IMR-90 (cell line): ENCODE results near the gene FLT1. TPM values are rescaled to one million over a fixed set of nuclear protein-coding genes. Genes with fewer than 3 reads are reported as not detected.

Experiments used
- ATAC-seq: fragments of 200-7000 bp; cut with Tn5 transposase; 2 replicates; pipeline ENCODE4 v1.9.1; 2020; ENCODE audit warnings: low read depth, mild to moderate bottlenecking, moderate library complexity
- BruUV-seq: library from RNA; stranded (reverse); fragments of 400-500 nt; replicated peaks from 2 replicates; lab custom pipeline; 2021; lab: Mats Ljungman, UMichigan
- CTCF ChIA-PET: fragments of 300-600 bp; formaldehyde crosslinking; extraction: SDS; loops from one replicate; lab custom pipeline; 2021; ENCODE audit warnings: antibody characterized with exemption; lab: Yijun Ruan, JAX
- POLR2A ChIA-PET: fragments of 300-600 bp; sonication (Branson Sonifier 250); formaldehyde crosslinking; loops from one replicate; lab custom pipeline; 2022; ENCODE audit warnings: antibody characterized with exemption; ENCODE audit not compliant: unreplicated experiment; lab: Charles Lee
- DNase-seq: peaks from one replicate; pipeline ENCODE4 v3.0.0; 2013
- H2AFZ ChIP-seq: replicated peaks from 2 replicates; pipeline ENCODE3; 2013; ENCODE audit warnings: low read length, mild to moderate bottlenecking; ENCODE audit not compliant: poor library complexity
- H2AK5ac ChIP-seq: 2 replicates; pipeline ENCODE4 v1.6.1; 2013; ENCODE audit warnings: low read depth, low read length, inconsistent platforms
- H2AK9ac ChIP-seq: replicated peaks from 2 replicates; pipeline ENCODE3; 2013; ENCODE audit warnings: mild to moderate bottlenecking, low read depth, low read length, moderate library complexity; ENCODE audit not compliant: poor library complexity
- H2BK120ac ChIP-seq: 2 replicates; pipeline ENCODE4 v1.6.1; 2013; ENCODE audit warnings: low read depth, low read length, inconsistent platforms
- H2BK15ac ChIP-seq: 3 replicates; pipeline ENCODE4 v1.6.1; 2013; ENCODE audit warnings: low read depth, low read length, inconsistent platforms
- H2BK20ac ChIP-seq: 2 replicates; pipeline ENCODE4 v1.6.1; 2013; ENCODE audit warnings: low read depth, mild to moderate bottlenecking, inconsistent platforms, low read length, moderate library complexity
- H2BK5ac ChIP-seq: 2 replicates; pipeline ENCODE4 v1.6.1; 2013; ENCODE audit warnings: mild to moderate bottlenecking, low read depth, low read length, inconsistent platforms; ENCODE audit not compliant: poor library complexity, severe bottlenecking
- H3K14ac ChIP-seq: replicated peaks from 2 replicates; pipeline ENCODE4 v1.6.1; 2013; ENCODE audit warnings: low read depth, low read length, inconsistent platforms
- H3K18ac ChIP-seq: 2 replicates; pipeline ENCODE4 v1.6.1; 2013; ENCODE audit warnings: low read depth, low read length, control low read depth
- H3K23ac ChIP-seq: 2 replicates; pipeline ENCODE4 v1.6.1; 2013; ENCODE audit warnings: low read depth, low read length, inconsistent platforms
- H3K27ac ChIP-seq: 2 replicates; pipeline ENCODE4 v1.5.1; 2013; ENCODE audit warnings: mild to moderate bottlenecking, control low read depth, low read length; ENCODE audit not compliant: insufficient read depth
- H3K27me3 ChIP-seq: 2 replicates; pipeline ENCODE4 v1.6.1; 2013; ENCODE audit warnings: low read length; ENCODE audit not compliant: control insufficient read depth, insufficient read depth
- H3K36me3 ChIP-seq: 2 replicates; pipeline ENCODE4 v1.6.1; 2013; ENCODE audit warnings: low read length, mixed read lengths; ENCODE audit not compliant: control insufficient read depth, insufficient read depth
- H3K4ac ChIP-seq: 2 replicates; pipeline ENCODE4 v1.6.1; 2013; ENCODE audit warnings: low read depth, low read length, inconsistent platforms
- H3K4me1 ChIP-seq: 2 replicates; pipeline ENCODE4 v1.6.1; 2013; ENCODE audit warnings: low read length, mixed read lengths; ENCODE audit not compliant: control insufficient read depth, insufficient read depth
- H3K4me2 ChIP-seq: 2 replicates; pipeline ENCODE4 v1.6.1; 2013; ENCODE audit warnings: low read depth, mild to moderate bottlenecking, control low read depth, low read length, moderate library complexity
- H3K4me3 ChIP-seq: 2 replicates; pipeline ENCODE4 v1.5.1; 2013; ENCODE audit warnings: low read depth, mild to moderate bottlenecking, control low read depth, low read length, moderate library complexity; ENCODE audit not compliant: insufficient read depth
- H3K56ac ChIP-seq: 2 replicates; pipeline ENCODE4 v1.6.1; 2013; ENCODE audit warnings: low read length, inconsistent platforms; ENCODE audit not compliant: insufficient read depth; ENCODE audit errors: extremely low read depth
- H3K79me1 ChIP-seq, 2 experiments: 2 replicates each; pipeline ENCODE4 v1.6.1; 2013; ENCODE audit warnings: low read length in 2 of 2, inconsistent platforms in 1 of 2, low read depth in 1 of 2
- H3K9ac ChIP-seq: 2 replicates; pipeline ENCODE4 v1.6.1; 2013; ENCODE audit warnings: low read depth, low read length, control low read depth
- H3K9me1 ChIP-seq: 2 replicates; pipeline ENCODE4 v1.6.1; 2013; ENCODE audit warnings: low read length, inconsistent platforms; ENCODE audit not compliant: insufficient read depth
- H3K9me3 ChIP-seq: 2 replicates; pipeline ENCODE4 v1.6.1; 2013; ENCODE audit warnings: low read length; ENCODE audit not compliant: control insufficient read depth, insufficient read depth
- H4K20me1 ChIP-seq: 2 replicates; pipeline ENCODE4 v1.6.1; 2013; ENCODE audit warnings: low read length, inconsistent platforms; ENCODE audit not compliant: insufficient read depth
- H4K5ac ChIP-seq: 2 replicates; pipeline ENCODE4 v1.6.1; 2013; ENCODE audit warnings: mild to moderate bottlenecking, low read depth, low read length, control low read depth
- H4K8ac ChIP-seq, 2 experiments: 2 replicates each; pipeline ENCODE4 v1.6.1; 2013; ENCODE audit warnings: low read depth in 2 of 2, low read length in 2 of 2, control low read depth in 1 of 2, inconsistent platforms in 1 of 2
- H4K91ac ChIP-seq: 2 replicates; pipeline ENCODE4 v1.6.1; 2013; ENCODE audit warnings: low read depth, low read length, inconsistent platforms; ENCODE audit not compliant: insufficient read depth
- BHLHE40 ChIP-seq: fragments of 150-350 bp; IDR thresholded peaks from 2 replicates; pipeline ENCODE4 v1.6.1; 2016; ENCODE audit warnings: mild to moderate bottlenecking, low read depth, low read length
- CEBPB ChIP-seq: IDR thresholded peaks from 2 replicates; pipeline ENCODE4 v1.6.1; 2012; ENCODE audit warnings: low read depth, low read length, improper control_type of control experiment
- CHD1 ChIP-seq: IDR thresholded peaks from 2 replicates; pipeline ENCODE4 v1.6.1; 2012; ENCODE audit warnings: low read depth, low read length, improper control_type of control experiment
- ELK1 ChIP-seq: fragments of 150-350 bp; IDR thresholded peaks from 2 replicates; pipeline ENCODE4 v1.6.1; 2016; ENCODE audit warnings: low read depth, mild to moderate bottlenecking, low read length, moderate library complexity, borderline replicate concordance
- FOS ChIP-seq: fragments of 150-350 bp; IDR thresholded peaks from 2 replicates; pipeline ENCODE4 v1.6.1; 2016; ENCODE audit warnings: low read depth, low read length
- MAFK ChIP-seq: IDR thresholded peaks from 2 replicates; pipeline ENCODE4 v1.6.1; 2012; ENCODE audit warnings: low read depth, low read length, improper control_type of control experiment
- MAZ ChIP-seq: IDR thresholded peaks from 2 replicates; pipeline ENCODE4 v1.6.1; 2012; ENCODE audit warnings: low read depth, mild to moderate bottlenecking, low read length, improper control_type of control experiment, moderate library complexity, borderline replicate concordance
- MXI1 ChIP-seq: IDR thresholded peaks from 2 replicates; pipeline ENCODE4 v1.6.1; 2012; ENCODE audit warnings: low read depth, mild to moderate bottlenecking, low read length, moderate library complexity, borderline replicate concordance
- NFE2L2 ChIP-seq: fragments of 150-350 bp; IDR thresholded peaks from 2 replicates; pipeline ENCODE4 v1.6.1; 2016; ENCODE audit warnings: low read depth, mild to moderate bottlenecking, low read length
- POLR2A ChIP-seq: IDR thresholded peaks from 2 replicates; pipeline ENCODE4 v1.6.1; 2012; ENCODE audit warnings: mild to moderate bottlenecking, low read depth, low read length
- RAD21 ChIP-seq: IDR thresholded peaks from 2 replicates; pipeline ENCODE4 v1.6.1; 2012; ENCODE audit warnings: low read length, improper control_type of control experiment
- RCOR1 ChIP-seq: IDR thresholded peaks from 2 replicates; pipeline ENCODE4 v1.6.1; 2012; ENCODE audit warnings: mild to moderate bottlenecking, low read length, improper control_type of control experiment; ENCODE audit not compliant: insufficient replicate concordance
- RFX5 ChIP-seq: IDR thresholded peaks from 2 replicates; pipeline ENCODE4 v1.8.0; 2012; ENCODE audit warnings: low read depth, mild to moderate bottlenecking, low read length, moderate library complexity
- SMC3 ChIP-seq: fragments of 150-350 bp; IDR thresholded peaks from 2 replicates; pipeline ENCODE4 v1.6.1; 2016; ENCODE audit warnings: low read depth, mild to moderate bottlenecking, antibody characterized with exemption, low read length, moderate library complexity
- WGBS, 2 experiments: methylation state at CpG; one replicate each; pipeline versions ENCODE4 v1.1.5 to v1.1.7; 2013; ENCODE audit warnings: missing lambda C conversion rate in 2 of 2; ENCODE audit not compliant: insufficient read length in 1 of 2; ENCODE audit errors: extremely low coverage in 2 of 2; 5-methylcytosine and 5-hydroxymethylcytosine counted together
- dilution Hi-C: fragments of 300-500 bp; cut with HindIII; formaldehyde crosslinking; loops from one replicate; pipeline ENCODE4 v1.14.3; 2018; ENCODE audit warnings: low sequenced_read_pairs; ENCODE audit not compliant: unreplicated experiment
- in situ Hi-C: fragments of 300-500 bp; cut with MboI; formaldehyde crosslinking; loops from 3 replicates; pipeline ENCODE4 v1.14.3; 2019; ENCODE audit warnings: low sequenced_read_pairs, inconsistent platforms, mixed read lengths
- intact Hi-C: fragments of 100-400 bp; cut with micrococcal nuclease; formaldehyde crosslinking; loops from 2 replicates; pipeline ENCODE4 v1.10.0; 2022
- polyA plus RNA-seq, 3 experiments: library from polyadenylated mRNA; depleted of rRNA; stranded (reverse); fragments of >200 nt; gene quantifications; 2 replicates each; pipeline ENCODE4 v1.2.3, GENCODE V29; 2012; ENCODE audit warnings: low replicate concordance in 1 of 3
- total RNA-seq: library from RNA; depleted of rRNA; stranded (reverse); fragments of >200 nt; gene quantifications from 2 replicates; pipeline ENCODE4 v1.2.3, GENCODE V29; 2012
- TF ChIP-seq, protein P1 (sequence below): fragments of 150-350 bp; IDR thresholded peaks from 2 replicates; pipeline ENCODE4 v1.6.1; 2017; ENCODE audit warnings: mild to moderate bottlenecking, antibody characterized with exemption, low read length, low read depth
- TF ChIP-seq, protein P2 (sequence below): conservative IDR thresholded peaks from 2 replicates; pipeline ENCODE4 v1.5.1; 2012; ENCODE audit warnings: mild to moderate bottlenecking, low read depth, low read length, improper control_type of control experiment

FLT1 gene
- total and polyA plus RNA-seq, 2 of the 4 experiments (the other 2 are of a cell fraction), result 4.5 to 10.4 TPM

GRCh38 chr13:28447206-28447605 is 47.7 kb downstream of the FLT1 start:
- Histone ChIP-seq H2AK5ac (no peak overlapping the region), H3K9me3 (peaks cover 3% of the 10 kb centered on the region), H2AFZ (no peak overlapping the region), H2BK20ac (no peak overlapping the region), H2BK5ac (no peak overlapping the region), H3K9me1 (0 out of 2 replicates have a peak, but pooled peaks cover 5% of the 10 kb centered on the region), H3K4me2 (no peak overlapping the region), H4K5ac (no peak overlapping the region), H2BK15ac (no peak overlapping the region), H4K8ac (no peak overlapping the region), H3K27ac (no peak overlapping the region), H2BK120ac (no peak overlapping the region), H3K56ac (no peak overlapping the region), H3K18ac (no peak overlapping the region), H3K36me3 (no peaks in the 10 kb centered on the region), H3K23ac (no peak overlapping the region), H3K4me3 (no peak overlapping the region), H3K4me1 (peaks cover 6% of the 10 kb centered on the region; the same call in 1 of the 2 replicates), H4K91ac (no peak overlapping the region), H4K20me1 (no peaks in the 10 kb centered on the region), H3K4ac (no peak overlapping the region), H3K9ac (no peak overlapping the region), H3K79me1 (peaks cover 0 to 14% of the 10 kb centered on the region in 2 experiments; a peak in 2 of 4 replicates), H3K14ac (no peak overlapping the region), H3K27me3 (no peaks in the 10 kb centered on the region), H2AK9ac (no peak overlapping the region)
- TF ChIP-seq POLR2A (no peak), RFX5 (no peak), MAZ (no peak), MXI1 (no peak), NFE2L2 (no peak), MAFK (no peak), RCOR1 (no peak), RAD21 (no peak), SMC3 (no peak), ELK1 (no peak), BHLHE40 (no peak), FOS (no peak), CEBPB (no peak), CHD1 (no peak)
- TF ChIP-seq, protein P1, sequence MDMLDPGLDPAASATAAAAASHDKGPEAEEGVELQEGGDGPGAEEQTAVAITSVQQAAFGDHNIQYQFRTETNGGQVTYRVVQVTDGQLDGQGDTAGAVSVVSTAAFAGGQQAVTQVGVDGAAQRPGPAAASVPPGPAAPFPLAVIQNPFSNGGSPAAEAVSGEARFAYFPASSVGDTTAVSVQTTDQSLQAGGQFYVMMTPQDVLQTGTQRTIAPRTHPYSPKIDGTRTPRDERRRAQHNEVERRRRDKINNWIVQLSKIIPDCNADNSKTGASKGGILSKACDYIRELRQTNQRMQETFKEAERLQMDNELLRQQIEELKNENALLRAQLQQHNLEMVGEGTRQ, result no peak
- TF ChIP-seq, protein P2, sequence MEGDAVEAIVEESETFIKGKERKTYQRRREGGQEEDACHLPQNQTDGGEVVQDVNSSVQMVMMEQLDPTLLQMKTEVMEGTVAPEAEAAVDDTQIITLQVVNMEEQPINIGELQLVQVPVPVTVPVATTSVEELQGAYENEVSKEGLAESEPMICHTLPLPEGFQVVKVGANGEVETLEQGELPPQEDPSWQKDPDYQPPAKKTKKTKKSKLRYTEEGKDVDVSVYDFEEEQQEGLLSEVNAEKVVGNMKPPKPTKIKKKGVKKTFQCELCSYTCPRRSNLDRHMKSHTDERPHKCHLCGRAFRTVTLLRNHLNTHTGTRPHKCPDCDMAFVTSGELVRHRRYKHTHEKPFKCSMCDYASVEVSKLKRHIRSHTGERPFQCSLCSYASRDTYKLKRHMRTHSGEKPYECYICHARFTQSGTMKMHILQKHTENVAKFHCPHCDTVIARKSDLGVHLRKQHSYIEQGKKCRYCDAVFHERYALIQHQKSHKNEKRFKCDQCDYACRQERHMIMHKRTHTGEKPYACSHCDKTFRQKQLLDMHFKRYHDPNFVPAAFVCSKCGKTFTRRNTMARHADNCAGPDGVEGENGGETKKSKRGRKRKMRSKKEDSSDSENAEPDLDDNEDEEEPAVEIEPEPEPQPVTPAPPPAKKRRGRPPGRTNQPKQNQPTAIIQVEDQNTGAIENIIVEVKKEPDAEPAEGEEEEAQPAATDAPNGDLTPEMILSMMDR, result no peak
- intact Hi-C loops (no loop called here), dilution Hi-C loops (no loop called here), in situ Hi-C loops (no loop called here)
- WGBS, 2 experiments, result no CpG with 5 or more reads among the region's 2 CpGs
- ChIA-PET POLR2A (no interaction called here), CTCF (no interaction called here)
- DNase-seq (no peak), ATAC-seq (no peak)
- no TSS peak for BruUV-seq
